NB4 (cell line): ENCODE results near the gene OR10H2.
A peak's percentile ranks its signal among the peaks of the same experiment; 100 is the strongest.

Source experiments
- DNase-seq: peaks from one replicate; pipeline ENCODE4 v3.0.0; 2010; ENCODE audit warnings: low read depth
- H3K4me3 ChIP-seq: one replicate; pipeline ENCODE4 v1.5.1; 2011; ENCODE audit warnings: mild to moderate bottlenecking, low read depth, low read length, moderate library complexity
- MYC ChIP-seq: IDR thresholded peaks from 2 replicates; pipeline ENCODE4 v1.6.1; 2011; ENCODE audit warnings: low read depth, low read length
- POLR2A ChIP-seq: IDR thresholded peaks from 2 replicates; pipeline ENCODE4 v1.6.1; 2011; ENCODE audit warnings: mild to moderate bottlenecking; ENCODE audit not compliant: insufficient read length; ENCODE audit errors: extremely low read depth
- TF ChIP-seq, protein P1 (sequence below): IDR thresholded peaks from one replicate; pipeline ENCODE4 v1.5.1; 2012; ENCODE audit warnings: low read depth, low read length
- TF ChIP-seq, protein P2 (sequence below): IDR thresholded peaks from 2 replicates; pipeline ENCODE4 v1.6.1; 2011; ENCODE audit warnings: low read depth, low read length

OR10H2 gene

DNA sequence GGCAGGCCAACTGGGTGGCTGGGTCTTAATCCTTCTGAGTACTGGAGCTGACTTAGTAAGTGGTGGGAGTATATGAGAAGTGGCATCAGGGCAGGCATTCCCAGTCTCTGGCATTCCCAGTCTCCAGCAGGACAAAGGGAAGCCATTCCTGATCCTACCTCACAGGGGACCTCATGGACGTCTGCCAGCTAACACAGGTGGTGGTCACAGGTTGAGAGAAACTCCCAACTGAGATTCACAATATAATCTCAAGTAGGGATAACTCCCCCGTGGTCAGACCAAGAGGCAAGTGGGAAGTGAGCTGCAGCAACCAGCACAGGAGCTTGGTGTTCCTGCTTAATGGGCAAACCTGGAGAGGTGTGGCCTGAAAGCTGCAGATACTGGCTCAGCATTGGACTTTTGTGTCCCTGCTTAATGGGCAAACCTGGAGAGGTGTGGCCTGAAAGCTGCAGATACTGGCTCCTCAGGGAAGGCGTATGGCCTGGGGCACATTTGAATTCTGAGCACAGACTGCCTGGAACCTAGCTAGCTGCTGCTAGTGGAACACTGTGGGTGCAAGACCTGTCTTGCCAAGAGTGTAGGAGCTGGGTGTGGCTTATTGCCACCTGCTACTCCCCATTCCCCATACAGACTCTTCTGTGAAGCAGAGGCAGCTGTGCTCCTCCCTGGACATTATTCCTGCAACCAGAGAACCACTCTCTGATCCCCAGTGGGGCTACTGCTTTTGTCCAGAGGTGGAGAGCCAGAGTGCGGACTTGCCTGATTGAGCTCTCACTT, 25.9 kb upstream of the OR10H2 start:
- H3K4me3 ChIP-seq, result no peak overlapping the region
- DNase-seq, result no peak
- TF ChIP-seq MYC, result no peak
- TF ChIP-seq, protein P1, sequence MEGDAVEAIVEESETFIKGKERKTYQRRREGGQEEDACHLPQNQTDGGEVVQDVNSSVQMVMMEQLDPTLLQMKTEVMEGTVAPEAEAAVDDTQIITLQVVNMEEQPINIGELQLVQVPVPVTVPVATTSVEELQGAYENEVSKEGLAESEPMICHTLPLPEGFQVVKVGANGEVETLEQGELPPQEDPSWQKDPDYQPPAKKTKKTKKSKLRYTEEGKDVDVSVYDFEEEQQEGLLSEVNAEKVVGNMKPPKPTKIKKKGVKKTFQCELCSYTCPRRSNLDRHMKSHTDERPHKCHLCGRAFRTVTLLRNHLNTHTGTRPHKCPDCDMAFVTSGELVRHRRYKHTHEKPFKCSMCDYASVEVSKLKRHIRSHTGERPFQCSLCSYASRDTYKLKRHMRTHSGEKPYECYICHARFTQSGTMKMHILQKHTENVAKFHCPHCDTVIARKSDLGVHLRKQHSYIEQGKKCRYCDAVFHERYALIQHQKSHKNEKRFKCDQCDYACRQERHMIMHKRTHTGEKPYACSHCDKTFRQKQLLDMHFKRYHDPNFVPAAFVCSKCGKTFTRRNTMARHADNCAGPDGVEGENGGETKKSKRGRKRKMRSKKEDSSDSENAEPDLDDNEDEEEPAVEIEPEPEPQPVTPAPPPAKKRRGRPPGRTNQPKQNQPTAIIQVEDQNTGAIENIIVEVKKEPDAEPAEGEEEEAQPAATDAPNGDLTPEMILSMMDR, result no peak
- TF ChIP-seq POLR2A, result no peak
- TF ChIP-seq, protein P2, sequence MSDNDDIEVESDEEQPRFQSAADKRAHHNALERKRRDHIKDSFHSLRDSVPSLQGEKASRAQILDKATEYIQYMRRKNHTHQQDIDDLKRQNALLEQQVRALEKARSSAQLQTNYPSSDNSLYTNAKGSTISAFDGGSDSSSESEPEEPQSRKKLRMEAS, result no peak

DNA sequence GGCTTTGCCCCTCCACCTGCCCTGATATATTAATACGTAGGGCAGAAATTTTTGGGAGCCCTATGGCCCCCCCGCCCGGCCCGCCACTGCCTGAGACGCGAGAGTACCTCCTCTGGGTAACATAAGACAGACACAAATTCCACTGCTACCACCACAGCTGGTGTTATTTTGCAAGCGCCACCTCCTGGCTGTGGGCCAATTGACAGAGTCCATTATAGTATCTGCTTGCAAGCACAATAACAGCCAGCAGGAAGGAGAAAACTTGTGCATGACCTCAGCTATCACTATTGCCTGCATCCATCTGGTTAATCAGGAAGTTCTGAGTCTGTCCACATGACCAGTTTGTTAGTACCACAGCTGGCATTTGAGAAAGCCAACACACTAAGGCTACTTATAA, 25.3 kb upstream of the OR10H2 start:
- TF ChIP-seq MYC (peak; percentile 50; the same call in 1 of the 2 replicates), POLR2A (no peak)
- TF ChIP-seq, protein P1, result peak; percentile 53
- TF ChIP-seq, protein P2, result peak; percentile 65
- DNase-seq, result peak; percentile 83
- no peak overlapping the region for H3K4me3 ChIP-seq

DNA sequence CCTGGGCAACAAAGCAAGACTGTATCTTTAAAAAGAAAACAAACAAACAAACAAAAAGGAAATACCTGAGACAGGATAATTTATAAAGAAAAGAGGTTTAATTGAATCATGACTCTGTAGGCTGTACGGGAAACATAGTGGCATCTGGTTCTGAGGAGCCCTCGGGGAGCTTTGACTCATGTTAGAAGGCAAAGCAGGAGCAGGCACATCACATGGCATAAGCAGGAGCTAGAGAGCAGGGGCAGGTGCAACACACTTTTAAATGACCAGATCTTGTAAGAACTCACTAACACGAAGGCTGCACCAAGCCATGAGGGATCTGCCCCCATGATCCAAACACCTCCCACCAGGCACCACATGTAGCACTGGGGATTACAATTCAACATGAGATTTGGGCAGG, 13.2 kb upstream of the OR10H2 start:
- no peak overlapping the region for H3K4me3 ChIP-seq
- TF ChIP-seq, protein P2, result no peak
- TF ChIP-seq, protein P1, result no peak
- TF ChIP-seq MYC, result no peak
- no peak for TF ChIP-seq POLR2A
- DNase-seq, result no peak

DNA sequence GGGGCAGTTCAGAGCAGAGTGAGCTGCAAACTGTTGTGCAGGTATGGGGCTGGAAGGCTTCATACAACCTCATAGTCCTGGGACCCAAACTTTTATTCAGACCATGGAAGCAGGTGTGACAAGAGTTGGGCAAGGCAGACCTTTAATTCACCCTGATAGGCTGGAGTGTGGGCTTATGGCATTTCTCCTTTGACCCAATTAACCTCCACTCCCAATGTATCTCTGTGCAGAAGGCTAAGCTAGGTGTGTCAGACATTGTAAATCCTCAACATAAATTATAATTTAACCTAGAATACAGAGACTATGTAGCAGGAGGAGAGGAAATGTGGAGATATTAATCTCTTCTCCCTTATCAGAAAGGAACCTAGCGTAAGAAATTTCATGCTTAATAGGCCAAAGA, 12.2 kb upstream of the OR10H2 start:
- TF ChIP-seq, protein P2, result no peak
- no peak for TF ChIP-seq POLR2A
- TF ChIP-seq, protein P1, result no peak
- TF ChIP-seq MYC, result no peak
- H3K4me3 ChIP-seq, result no peak overlapping the region
- no peak for DNase-seq

DNA sequence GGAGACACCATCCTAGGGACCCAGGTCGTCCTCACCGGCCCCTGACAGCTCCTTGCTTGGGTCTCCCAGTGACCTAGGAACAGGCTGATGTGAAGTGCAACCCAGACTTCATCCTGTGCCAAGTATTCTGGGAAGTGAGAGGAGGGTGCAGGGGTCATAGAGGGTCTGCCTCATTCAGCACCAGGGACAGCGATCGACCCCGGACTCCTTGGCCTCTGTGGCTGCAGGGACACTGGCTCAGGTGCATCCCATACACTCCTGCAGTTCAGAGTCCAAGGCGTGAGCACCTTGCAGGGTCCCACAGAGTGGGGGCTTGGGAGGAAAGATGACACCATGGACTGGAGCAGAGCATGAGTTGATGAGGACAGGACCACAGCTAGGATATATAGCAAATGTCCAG, 10.0 kb upstream of the OR10H2 start:
- H3K4me3 ChIP-seq, result no peak overlapping the region
- peak; percentile 17 for DNase-seq
- TF ChIP-seq, protein P1, result no peak
- no peak for TF ChIP-seq POLR2A
- TF ChIP-seq, protein P2, result no peak
- TF ChIP-seq MYC, result no peak
